ENCODE measurements around the gene LGR4. TPM values are rescaled to one million over a fixed set of nuclear protein-coding genes. Genes with fewer than 3 reads are reported as not detected.

Gene LGR4
- total RNA-seq, 1 experiment from 2014 or later: 7.1 TPM

GRCh38 chr11:27431808-27432207 is 40.8 kb downstream of the LGR4 start (continued):
- TF ChIP-seq ZBTB33 (IDR thresholded peaks at IDR 0.05; ENCODE audit: extremely low read depth, insufficient replicate concordance, low read length) (no peak), CEBPB (IDR thresholded peaks at IDR 0.05; ENCODE audit: low read depth) (no peak), SP1 (IDR thresholded peaks at IDR 0.05; ENCODE audit: low read depth) (no peak), EZH2phosphoT487 (IDR thresholded peaks at IDR 0.05; ENCODE audit: borderline replicate concordance) (no peak)

- no peak overlapping the region for H3K4me3 ChIP-seq (replicated peaks in 1 of 2; ENCODE audit: low read depth in 1 of 2, low read length in 2 of 2)
- no peaks in the 10 kb centered on the region for H4K20me1 ChIP-seq (ENCODE audit: insufficient read depth)
- TF ChIP-seq POLR2A (IDR thresholded peaks at IDR 0.05; ENCODE audit: borderline replicate concordance, extremely low read depth, insufficient read depth, insufficient read length) (no peak), EZH2phosphoT487 (IDR thresholded peaks at IDR 0.05; ENCODE audit: borderline replicate concordance) (no peak), TCF7L2 (IDR thresholded peaks at IDR 0.05; ENCODE audit: borderline replicate concordance, extremely low read depth, insufficient read depth, insufficient read length) (no peak), ZNF274 (IDR thresholded peaks at IDR 0.05; ENCODE audit: low read depth, low read length) (no peak), FOSL1 (IDR thresholded peaks at IDR 0.05; ENCODE audit: low read depth) (no peak), EGR1 (IDR thresholded peaks at IDR 0.05; ENCODE audit: low read depth) (no peak), REST (IDR thresholded peaks at IDR 0.05; ENCODE audit: low read depth) (no peak), YY1 (IDR thresholded peaks at IDR 0.05; ENCODE audit: extremely low read depth, insufficient replicate concordance, low read depth, low read length) (no peak), POLR2AphosphoS5 (IDR thresholded peaks at IDR 0.05; ENCODE audit: low read depth, low read length) (no peak), CBX3 (IDR thresholded peaks at IDR 0.05; ENCODE audit: low read depth) (no peak), SP1 (IDR thresholded peaks at IDR 0.05; ENCODE audit: low read depth) (no peak), EZH2 (IDR thresholded peaks at IDR 0.05) (no peak), JUND (IDR thresholded peaks at IDR 0.05) (no peak), CTCF (IDR thresholded peaks at IDR 0.05 in 2 of 3, conservative IDR thresholded peaks at IDR 0.05 in 1 of 3; ENCODE audit: borderline replicate concordance in 1 of 3, insufficient read depth in 1 of 3, low read depth in 2 of 3, low read length in 2 of 3) (no peak), SRF (IDR thresholded peaks at IDR 0.05; ENCODE audit: low read depth) (no peak), ATF3 (IDR thresholded peaks at IDR 0.05) (no peak)
- H3K27me3 ChIP-seq (ENCODE audit: insufficient read depth, low read length): no peaks in the 10 kb centered on the region
- no peaks in the 10 kb centered on the region for H3K4me1 ChIP-seq (ENCODE audit: control insufficient read depth in 1 of 2, insufficient read depth in 2 of 2, low read length in 2 of 2)
- ChIA-PET RAD21 (ENCODE audit: low non-redundant PET in 1 of 2, low total read pairs in 2 of 2, uncharacterized antibody in 2 of 2, unreplicated experiment in 2 of 2) (no interaction called here), CTCF (no interaction called here), POLR2A (no interaction called here)
- H3K9ac ChIP-seq (ENCODE audit: low read length): no peak overlapping the region
- H3K27ac ChIP-seq (ENCODE audit: low read depth, low read length): no peak overlapping the region
- no TSS peak for BruUV-seq (replicated peaks)
- intact Hi-C loops (cut with micrococcal nuclease): no loop called here
- no peak overlapping the region for H2AFZ ChIP-seq (ENCODE audit: low read depth, low read length, poor library complexity, severe bottlenecking)
- H3K9me3 ChIP-seq (ENCODE audit: control insufficient read depth in 1 of 2, insufficient read depth in 1 of 2, low read depth in 1 of 2, low read length in 2 of 2): no peaks in the 10 kb centered on the region
- no peaks in the 10 kb centered on the region for H3K79me2 ChIP-seq (ENCODE audit: insufficient read depth, low read length)
- ATAC-seq: no peak
- DNase-seq (ENCODE audit: low read depth, low spot score): no peak
- H3K36me3 ChIP-seq (ENCODE audit: control insufficient read depth in 1 of 2, insufficient read depth in 2 of 2, low read length in 2 of 2): no peaks in the 10 kb centered on the region
- no peaks in the 10 kb centered on the region for H3K9me2 ChIP-seq (ENCODE audit: insufficient read depth)
- H3K4me2 ChIP-seq (ENCODE audit: low read length): no peak overlapping the region
These were observed 42.7 kb downstream of the LGR4 start for GRCh38 chr11:27429761-27430393.
